IPS DF 6.9 (cell line): Measurements from ENCODE around the gene ANKRD63.

Experiments used
- DNase-seq: peaks from one replicate; pipeline ENCODE4 v3.0.0-alpha.2; 2013; ENCODE audit warnings: low read depth, low spot score
- H3K27ac ChIP-seq: one replicate; pipeline ENCODE4 v1.5.1; 2013; ENCODE audit warnings: low read length, control low read depth
- H3K27me3 ChIP-seq: 2 replicates; pipeline ENCODE4 v1.6.1; 2013; ENCODE audit warnings: mild to moderate bottlenecking, low read length; ENCODE audit not compliant: control insufficient read depth, insufficient read depth
- H3K36me3 ChIP-seq: 2 replicates; pipeline ENCODE4 v1.6.1; 2013; ENCODE audit warnings: low read length; ENCODE audit not compliant: control insufficient read depth, insufficient read depth
- H3K4me1 ChIP-seq: 2 replicates; pipeline ENCODE4 v1.6.1; 2013; ENCODE audit warnings: low read length; ENCODE audit not compliant: control insufficient read depth, insufficient read depth
- H3K4me3 ChIP-seq: 2 replicates; pipeline ENCODE4 v1.5.1; 2013; ENCODE audit warnings: mild to moderate bottlenecking, low read length
- H3K9me3 ChIP-seq: 2 replicates; pipeline ENCODE4 v1.6.1; 2013; ENCODE audit warnings: low read length, inconsistent platforms; ENCODE audit not compliant: control insufficient read depth, insufficient read depth
- WGBS: extraction: QIAGEN DNeasy Blood & Tissue Kit; methylation state at CpG from one replicate; pipeline ENCODE4 v1.1.7; 2013; ENCODE audit warnings: mixed read lengths, missing lambda C conversion rate; ENCODE audit not compliant: insufficient read length, insufficient coverage; 5-methylcytosine and 5-hydroxymethylcytosine counted together

The ANKRD63 gene

DNA sequence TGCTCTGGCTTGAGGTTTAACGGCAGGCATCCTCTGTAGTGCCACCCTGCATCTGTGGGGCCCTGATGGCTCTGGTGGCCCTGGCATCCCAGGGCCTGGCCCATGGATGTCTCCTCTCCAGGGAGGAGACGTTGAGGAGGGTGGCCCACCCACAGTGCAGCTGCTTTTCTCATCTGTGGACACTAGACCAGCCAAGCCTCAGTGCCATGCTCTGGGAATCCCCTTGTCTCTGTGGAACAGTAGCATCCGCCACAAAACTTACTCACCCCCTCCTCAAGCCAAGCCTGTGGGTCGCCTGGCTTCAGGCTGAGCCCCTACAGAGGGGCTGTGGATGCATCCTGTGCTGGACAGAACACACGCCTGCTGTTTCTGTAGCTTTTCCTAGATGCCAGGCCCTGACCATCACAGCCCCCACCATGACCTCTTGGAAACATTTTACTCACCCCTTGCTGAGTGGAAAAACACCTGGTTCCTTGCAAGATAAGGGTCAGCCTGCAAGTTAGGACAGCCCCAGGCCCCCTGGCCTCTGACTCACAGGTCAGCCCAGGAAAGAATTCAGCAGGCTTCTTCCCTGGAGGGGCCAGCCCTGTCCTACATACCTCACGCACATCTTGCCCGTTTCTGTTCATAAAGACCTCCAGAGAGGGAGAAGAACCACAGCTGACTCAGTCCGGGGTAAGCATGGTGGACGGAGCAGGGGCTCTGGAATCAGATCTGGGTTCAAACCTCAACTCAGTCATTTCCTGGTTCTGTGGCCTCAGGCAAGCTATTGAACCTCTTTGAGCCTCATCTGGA is 25.0 kb downstream of the ANKRD63 start:
- no peak overlapping the region for H3K27ac ChIP-seq
- H3K36me3 ChIP-seq, result no peaks in the 10 kb centered on the region
- H3K27me3 ChIP-seq, result peaks cover 7% of the 10 kb centered on the region; the same call in 1 of the 2 replicates
- no peaks in the 10 kb centered on the region for H3K4me1 ChIP-seq
- DNase-seq, result no peak
- WGBS, result no CpG with 5 or more reads among the region's 9 CpGs
- H3K9me3 ChIP-seq, result no peaks in the 10 kb centered on the region
- no peak overlapping the region for H3K4me3 ChIP-seq

DNA sequence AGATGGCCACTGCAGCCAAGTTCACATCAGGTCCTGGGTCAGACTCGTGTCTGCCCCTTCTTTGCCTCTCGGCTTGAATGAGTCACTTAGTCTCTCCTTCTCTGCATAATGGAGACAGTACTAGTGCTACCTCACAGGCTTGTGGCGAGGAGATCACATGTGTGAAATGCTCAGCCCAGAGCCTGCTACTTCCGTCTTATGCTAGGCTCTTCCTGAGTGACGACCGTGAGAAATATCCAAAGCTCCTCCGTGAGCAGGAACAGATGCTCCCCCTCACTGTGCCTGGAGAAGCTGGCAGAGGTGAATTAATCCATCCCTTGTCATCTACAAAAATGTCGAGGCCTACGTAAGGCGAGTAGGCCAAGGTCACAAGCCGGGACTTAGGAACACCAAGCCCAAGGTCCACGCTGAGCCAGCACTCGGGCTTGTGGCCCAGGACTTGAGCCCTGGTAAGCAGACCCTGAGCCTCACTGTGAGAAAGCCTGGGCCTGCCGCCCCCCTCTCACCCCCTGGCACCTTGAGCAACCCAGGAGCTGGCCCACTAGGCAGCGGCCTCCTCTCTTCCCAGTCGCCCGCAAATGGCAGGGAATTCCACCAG is 26.1 kb downstream of the ANKRD63 start:
- H3K27ac ChIP-seq, result no peak overlapping the region
- no peaks in the 10 kb centered on the region for H3K9me3 ChIP-seq
- peaks cover 10% of the 10 kb centered on the region for H3K27me3 ChIP-seq
- DNase-seq, result no peak
- H3K4me3 ChIP-seq, result no peak overlapping the region
- H3K36me3 ChIP-seq, result no peaks in the 10 kb centered on the region
- no CpG with 5 or more reads among the region's 17 CpGs for WGBS
- H3K4me1 ChIP-seq, result no peaks in the 10 kb centered on the region

DNA sequence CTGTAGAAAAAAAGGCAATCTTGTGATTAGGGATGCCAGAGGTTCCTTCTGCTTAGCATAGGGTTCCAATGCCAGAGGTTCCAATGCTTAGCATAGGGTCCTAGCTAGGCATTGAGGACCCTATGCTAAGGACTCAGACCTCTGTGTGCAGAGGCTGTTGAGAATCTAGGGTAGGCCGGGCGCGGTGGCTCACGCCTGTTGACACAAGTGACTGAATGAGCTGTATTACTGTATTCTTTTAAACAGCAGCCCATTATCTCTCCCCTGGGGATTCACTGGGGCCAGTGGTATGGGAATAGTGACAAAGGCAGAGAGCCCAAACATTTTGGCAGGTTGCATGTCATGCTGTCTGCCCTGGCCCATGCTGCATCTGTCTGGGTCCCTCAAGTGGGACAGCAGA is 27.8 kb downstream of the ANKRD63 start:
- DNase-seq, result no peak
- H3K4me3 ChIP-seq, result no peak overlapping the region
- no CpG with 5 or more reads among the region's 4 CpGs for WGBS

DNA sequence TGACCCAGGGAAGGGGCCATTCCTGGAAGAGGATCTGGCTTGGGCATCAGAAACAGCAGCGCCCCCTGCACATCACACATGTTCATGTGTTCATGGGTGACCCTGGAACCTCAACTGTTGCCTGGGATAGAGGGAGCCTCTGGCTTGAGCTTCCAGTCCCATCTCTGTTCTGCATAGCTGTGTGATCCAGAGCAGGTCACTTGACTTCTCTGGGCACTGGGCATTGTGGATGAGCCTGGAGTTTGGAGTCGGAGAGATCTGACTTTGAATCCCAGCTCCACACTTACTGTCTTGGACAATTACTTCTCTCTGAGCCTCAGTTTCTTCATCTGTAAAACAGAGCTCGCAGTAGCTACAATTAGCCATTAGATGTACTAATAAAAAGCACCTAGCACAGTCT is 28.4 kb downstream of the ANKRD63 start:
- no peaks in the 10 kb centered on the region for H3K4me1 ChIP-seq
- WGBS, result no CpG with 5 or more reads among the region's 3 CpGs
- H3K4me3 ChIP-seq, result no peak overlapping the region
- no peaks in the 10 kb centered on the region for H3K9me3 ChIP-seq
- H3K27me3 ChIP-seq, result peaks cover 13% of the 10 kb centered on the region
- H3K36me3 ChIP-seq, result no peaks in the 10 kb centered on the region
- no peak overlapping the region for H3K27ac ChIP-seq
- DNase-seq, result no peak

More for the DNA sequence above, 27.8 kb downstream of the ANKRD63 start:
- H3K27ac ChIP-seq, result no peak overlapping the region
- H3K9me3 ChIP-seq, result no peaks in the 10 kb centered on the region
- H3K27me3 ChIP-seq, result peaks cover 13% of the 10 kb centered on the region
- H3K36me3 ChIP-seq, result no peaks in the 10 kb centered on the region
- no peaks in the 10 kb centered on the region for H3K4me1 ChIP-seq

DNA sequence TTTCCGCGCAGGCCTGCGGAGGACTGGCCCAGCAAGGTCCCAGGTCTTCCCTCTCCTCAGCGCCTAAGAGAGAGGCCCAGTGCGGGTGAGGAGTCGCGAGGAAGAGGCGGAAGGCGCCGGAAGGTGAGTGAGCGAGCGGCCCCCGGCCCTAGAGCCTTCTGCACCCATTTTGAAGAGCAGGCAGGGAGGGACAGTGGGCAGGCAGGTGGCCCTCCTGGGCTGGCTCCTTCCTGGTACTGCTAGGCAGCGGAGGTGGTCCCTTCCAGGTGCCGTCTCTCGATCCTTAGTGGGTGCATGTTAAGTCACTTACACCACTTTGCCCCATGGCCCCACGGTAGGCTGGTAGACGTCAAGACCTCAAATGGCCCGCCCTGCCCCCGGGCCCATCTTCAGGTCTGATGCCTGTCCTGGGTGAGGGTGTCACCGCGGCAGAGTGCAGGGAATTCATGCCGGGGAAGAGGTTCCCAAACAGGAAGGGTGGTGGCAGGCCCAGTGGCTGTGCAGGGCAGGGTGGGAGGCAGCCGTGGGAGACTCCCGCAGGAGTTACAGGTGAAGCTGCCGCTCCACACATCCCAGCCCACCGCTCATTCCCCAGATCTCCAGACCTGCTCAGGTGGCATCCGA is 29.6 kb downstream of the ANKRD63 start:
- Histone ChIP-seq H3K27me3 (peaks cover 13% of the 10 kb centered on the region), H3K4me1 (no peaks in the 10 kb centered on the region), H3K4me3 (peak overlapping the region; percentile 58; the same call in 1 of the 2 replicates), H3K36me3 (no peaks in the 10 kb centered on the region), H3K27ac (no peak overlapping the region), H3K9me3 (no peaks in the 10 kb centered on the region)
- DNase-seq, result no peak
- no CpG with 5 or more reads among the region's 28 CpGs for WGBS

DNA sequence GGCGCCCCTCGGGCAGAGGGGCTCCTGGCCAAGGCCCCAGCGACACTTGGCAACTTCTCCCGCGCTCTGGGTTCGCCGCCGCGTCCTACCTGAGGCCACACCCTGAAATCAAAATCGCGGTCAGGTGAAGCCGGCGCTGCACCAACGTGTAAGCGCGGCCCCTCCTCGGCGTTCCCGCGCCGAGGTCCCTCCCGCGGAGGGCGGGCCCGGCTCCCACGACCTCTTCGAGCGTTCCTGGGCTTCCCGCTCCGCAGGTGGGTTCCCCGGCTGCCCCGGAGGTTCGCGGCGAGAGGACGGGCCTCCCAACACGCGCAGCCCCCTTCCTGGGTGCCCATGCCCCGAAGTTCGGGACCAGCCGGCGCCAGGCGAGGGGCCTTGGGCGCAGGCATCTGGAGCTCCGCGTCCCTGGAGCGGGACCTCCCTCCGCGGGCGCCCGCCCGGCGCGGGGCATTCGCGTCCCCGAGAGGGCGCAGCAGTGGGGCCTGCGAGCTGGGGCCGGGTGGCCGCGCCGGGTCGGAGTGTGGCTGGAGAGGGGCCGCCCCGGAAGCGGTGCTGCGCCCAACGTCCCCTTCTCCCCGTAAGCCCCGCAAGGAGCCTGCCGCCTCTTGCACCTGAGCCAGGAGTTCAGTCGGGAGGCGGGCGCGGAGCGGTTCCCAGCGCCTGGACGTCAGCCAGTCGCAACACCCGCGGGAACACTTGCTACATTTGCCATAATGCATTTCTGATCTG is 30.3 kb downstream of the ANKRD63 start:
- DNase-seq, result no peak
- WGBS, result no CpG with 5 or more reads among the region's 82 CpGs
- no peaks in the 10 kb centered on the region for H3K9me3 ChIP-seq
- peaks cover 13% of the 10 kb centered on the region for H3K27me3 ChIP-seq
- peak overlapping the region; percentile 58; the same call in 1 of the 2 replicates for H3K4me3 ChIP-seq
- H3K27ac ChIP-seq, result no peak overlapping the region
- H3K4me1 ChIP-seq, result no peaks in the 10 kb centered on the region
- no peaks in the 10 kb centered on the region for H3K36me3 ChIP-seq

DNA sequence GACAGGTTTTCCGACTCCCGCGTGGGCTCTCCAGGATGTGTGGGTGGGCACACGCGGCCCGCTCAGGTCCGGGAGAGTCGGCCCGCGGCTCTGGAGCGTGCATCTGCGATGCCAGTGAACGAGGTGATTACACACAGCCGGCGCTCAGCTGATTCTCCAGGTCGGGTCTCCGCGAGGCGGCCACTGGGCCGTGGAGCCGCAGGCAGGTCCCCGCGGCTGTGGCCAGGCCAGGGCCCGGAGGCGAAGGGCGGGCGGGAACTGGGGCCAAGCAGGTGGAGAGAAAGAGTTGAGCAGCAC is 30.8 kb downstream of the ANKRD63 start:
- Histone ChIP-seq H3K36me3 (no peaks in the 10 kb centered on the region), H3K27ac (no peak overlapping the region), H3K27me3 (peaks cover 13% of the 10 kb centered on the region), H3K9me3 (no peaks in the 10 kb centered on the region), H3K4me1 (no peaks in the 10 kb centered on the region), H3K4me3 (peak overlapping the region; percentile 58; the same call in 1 of the 2 replicates)
- WGBS, result no CpG with 5 or more reads among the region's 27 CpGs
- no peak for DNase-seq

DNA sequence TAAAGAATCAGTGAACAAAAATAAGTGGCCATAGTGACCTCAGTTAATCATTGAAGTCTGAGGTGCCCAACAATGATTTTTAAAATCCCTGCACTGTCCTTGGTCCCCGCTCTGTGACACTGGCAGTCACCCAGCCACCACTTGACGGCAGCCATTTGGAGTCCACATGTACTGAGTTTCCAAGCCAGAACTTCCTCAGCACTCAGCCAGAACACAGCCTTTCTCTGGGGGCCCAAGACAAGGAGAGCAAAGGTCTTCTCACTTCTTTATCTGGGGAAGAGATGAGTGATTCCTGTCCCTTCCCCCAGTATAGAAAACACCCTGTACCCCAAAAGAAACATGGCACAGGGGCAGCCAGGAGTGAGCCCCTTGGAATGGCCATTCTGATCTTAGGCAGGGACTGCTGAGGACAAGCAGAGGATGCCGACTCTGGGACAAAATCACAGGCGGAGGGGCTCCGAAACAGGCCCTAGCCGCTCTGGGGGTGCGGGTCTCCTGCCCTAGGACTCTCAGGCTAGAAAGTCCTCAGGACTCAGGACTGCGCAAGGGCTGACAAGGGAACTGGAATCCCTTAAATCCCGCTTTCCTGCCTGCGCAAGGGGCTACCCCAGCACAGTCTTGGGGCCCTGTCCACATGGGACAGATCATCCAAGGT is 31.3 kb downstream of the ANKRD63 start:
- Histone ChIP-seq H3K27me3 (peaks cover 13% of the 10 kb centered on the region), H3K4me1 (no peaks in the 10 kb centered on the region), H3K9me3 (no peaks in the 10 kb centered on the region), H3K36me3 (no peaks in the 10 kb centered on the region), H3K4me3 (peak overlapping the region; percentile 58; the same call in 1 of the 2 replicates), H3K27ac (no peak overlapping the region)
- WGBS, result no CpG with 5 or more reads among the region's 10 CpGs
- DNase-seq, result no peak

DNA sequence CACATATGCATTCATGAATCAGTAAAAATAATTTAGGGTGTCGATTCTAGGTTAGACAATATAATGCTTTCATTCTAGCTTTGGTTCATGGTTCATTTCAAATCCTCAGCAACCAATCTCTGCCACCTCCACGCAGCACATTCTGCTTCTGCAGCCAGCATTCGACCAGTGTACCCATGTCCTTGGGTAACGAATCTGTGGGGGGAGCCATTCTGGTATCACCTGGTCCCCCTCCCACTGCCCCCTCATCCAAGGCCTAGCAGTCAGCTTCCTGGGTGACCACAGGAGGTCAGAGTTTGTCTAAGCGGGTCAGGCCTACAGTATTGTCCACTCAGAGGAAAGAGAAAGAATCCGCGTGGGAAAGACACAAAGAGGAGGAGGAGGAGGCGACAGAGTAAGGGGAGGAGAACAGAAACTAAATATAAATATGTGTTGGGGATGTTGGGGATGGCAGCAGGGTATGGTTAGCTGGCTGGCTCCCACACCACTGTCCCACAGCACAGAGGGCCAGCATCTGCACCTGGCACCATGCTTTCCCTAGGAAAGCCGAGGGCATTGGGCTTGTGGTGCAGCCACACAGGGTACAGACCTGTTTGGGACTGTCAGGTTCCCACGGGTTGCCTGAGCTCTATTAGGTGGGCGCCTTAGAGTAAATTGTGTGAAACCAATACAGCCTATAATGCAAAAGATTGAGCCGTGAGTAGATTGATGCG is 31.9 kb downstream of the ANKRD63 start:
- Histone ChIP-seq H3K4me1 (no peaks in the 10 kb centered on the region), H3K27me3 (peaks cover 13% of the 10 kb centered on the region), H3K4me3 (no peak overlapping the region), H3K27ac (no peak overlapping the region), H3K36me3 (no peaks in the 10 kb centered on the region), H3K9me3 (no peaks in the 10 kb centered on the region)
- WGBS, result no CpG with 5 or more reads among the region's 13 CpGs
- no peak for DNase-seq
